ENCODE data around the gene PPP1R37. TPM values are rescaled to one million over a fixed set of nuclear protein-coding genes. Genes with fewer than 3 reads are reported as not detected.
A peak's percentile ranks its signal among the peaks of the same experiment; 100 is the strongest.

The PPP1R37 gene
- 17.2 and 30.5 TPM in 2 replicates for total RNA-seq (2014; rRNA removed; shearing (Covaris generic))

- DNase-seq (ENCODE audit: low read depth) = peak; percentile 98
These were observed at the start of gene PPP1R37 for GRCh38 chr19:45092747-45093678. PPP1R37 (plus strand) TSS chr19:45093179; CDS start chr19:45093326, 147 bp downstream.

DNA sequence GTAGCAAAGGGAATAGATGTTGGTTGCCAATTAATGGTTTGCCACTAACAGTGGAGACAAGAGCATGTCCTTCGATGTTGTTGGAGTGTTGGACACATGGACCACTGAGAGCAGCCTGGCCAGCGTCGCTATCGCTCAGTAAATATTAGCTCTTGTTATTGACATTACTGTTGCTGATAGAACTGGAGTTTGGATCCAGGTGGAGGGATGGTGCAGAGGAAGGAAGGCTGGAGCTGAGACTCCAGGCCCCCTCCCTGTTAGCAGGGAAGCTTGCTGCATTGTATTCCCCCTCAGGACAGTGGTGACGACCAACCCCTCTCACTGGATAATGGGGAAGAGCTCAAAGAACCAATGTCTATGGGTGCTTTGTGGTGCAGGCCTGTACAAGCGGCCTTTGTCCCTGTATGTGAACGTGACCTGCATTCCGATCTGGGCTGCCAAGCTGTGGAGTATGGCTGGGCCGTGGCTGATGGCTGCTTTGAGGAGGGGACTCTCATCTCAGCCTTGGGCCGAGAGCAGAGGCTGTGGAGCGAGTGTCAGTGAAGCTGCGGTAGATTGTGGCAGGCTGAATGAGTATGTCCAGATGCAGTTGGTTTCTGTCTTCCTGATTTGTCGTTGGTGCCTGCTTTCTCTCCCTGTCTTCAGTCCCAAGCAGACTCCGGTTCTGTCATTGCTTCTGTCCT lies 47.2 kb upstream of the PPP1R37 start:
- DNase-seq (ENCODE audit: low read depth) = no peak

- DNase-seq (ENCODE audit: low read depth) = no peak
These were observed 46.6 kb upstream of the PPP1R37 start for GRCh38 chr19:45046355-45046754.

DNA sequence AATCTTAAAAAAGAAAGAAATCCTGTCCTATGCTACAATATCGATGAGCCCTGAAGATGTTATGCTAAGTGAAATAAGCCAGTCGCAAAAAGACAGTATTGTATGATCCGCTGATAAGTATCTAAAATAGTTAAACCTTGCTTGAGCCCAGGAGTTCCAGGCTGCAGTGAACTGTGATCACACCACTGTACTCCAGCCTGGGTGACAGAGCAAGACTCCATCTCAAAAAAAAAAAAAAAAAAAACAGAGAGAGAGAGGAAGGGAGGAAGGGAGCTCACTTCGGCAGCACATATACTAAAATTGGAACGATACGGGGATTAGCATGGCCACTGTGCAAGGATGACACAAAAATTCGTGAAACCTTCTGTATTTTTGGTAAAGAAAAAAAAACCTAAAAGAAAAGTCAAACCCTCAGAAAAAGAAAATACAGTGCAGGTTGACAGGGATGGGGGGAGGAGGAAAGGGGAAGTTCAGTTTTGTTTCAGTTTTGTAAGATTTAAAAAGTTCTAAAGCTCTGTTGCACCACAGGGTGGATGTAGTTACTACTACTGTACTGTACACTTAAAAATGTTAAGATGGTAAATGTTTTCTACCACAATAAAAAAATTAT lies 45.7 kb upstream of the PPP1R37 start:
- no peak for DNase-seq (ENCODE audit: low read depth)

DNA sequence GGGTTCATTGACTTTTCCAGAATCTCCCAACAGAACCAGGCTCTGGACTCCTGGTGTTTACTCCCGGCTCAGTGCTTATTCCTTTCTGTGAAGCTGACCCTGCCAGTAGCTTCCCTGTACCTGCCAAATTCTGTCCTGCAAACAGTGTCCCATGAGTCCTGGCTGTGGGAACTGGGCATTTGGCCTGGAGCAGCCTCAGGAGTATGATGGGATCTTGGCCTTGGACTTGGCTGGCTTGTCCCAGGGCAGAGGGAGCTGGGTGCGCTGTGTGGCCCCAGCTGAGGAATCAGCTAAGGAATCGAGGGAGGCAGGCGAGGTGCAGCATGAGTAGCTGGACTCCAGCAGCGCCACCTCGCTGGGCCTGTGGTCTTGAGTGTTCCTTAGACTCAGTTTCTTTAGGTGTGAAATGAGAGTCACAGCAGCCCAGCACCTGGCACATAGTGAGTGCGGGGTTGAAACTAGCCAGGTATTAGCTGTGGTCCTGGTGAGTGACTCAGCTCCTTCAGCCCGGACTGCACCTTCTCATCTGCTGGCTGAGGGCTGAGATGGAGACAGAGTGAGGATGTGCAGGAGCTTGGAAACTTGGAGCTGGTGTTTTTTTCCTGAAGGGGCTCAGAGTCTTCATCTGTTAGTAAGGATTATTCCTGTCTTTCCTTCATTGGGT lies 43.8 kb upstream of the PPP1R37 start:
- DNase-seq (ENCODE audit: low read depth) = no peak

DNA sequence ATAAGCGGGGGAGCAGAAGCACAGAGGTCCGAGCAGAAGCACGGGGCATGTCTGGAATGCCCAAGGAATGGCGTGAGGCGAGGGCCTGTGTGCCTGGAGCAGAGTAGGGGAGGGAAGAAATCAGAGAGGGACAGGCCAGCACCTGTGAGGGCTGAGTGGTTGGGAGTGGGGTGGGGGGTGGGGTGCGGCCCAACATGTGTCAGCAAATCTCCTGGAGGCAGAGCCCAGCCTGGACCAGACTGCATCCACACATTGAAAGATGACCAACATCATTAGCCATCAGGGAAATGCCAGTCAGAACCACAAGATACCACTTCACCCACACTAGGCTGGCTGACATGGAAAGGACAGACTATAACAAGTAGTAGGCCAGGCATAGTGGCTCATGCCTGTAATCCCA lies 42.9 kb upstream of the PPP1R37 start:
- DNase-seq (ENCODE audit: low read depth) = no peak

- DNase-seq (ENCODE audit: low read depth) = no peak
These were observed 40.9 kb upstream of the PPP1R37 start for GRCh38 chr19:45051929-45052579.

DNA sequence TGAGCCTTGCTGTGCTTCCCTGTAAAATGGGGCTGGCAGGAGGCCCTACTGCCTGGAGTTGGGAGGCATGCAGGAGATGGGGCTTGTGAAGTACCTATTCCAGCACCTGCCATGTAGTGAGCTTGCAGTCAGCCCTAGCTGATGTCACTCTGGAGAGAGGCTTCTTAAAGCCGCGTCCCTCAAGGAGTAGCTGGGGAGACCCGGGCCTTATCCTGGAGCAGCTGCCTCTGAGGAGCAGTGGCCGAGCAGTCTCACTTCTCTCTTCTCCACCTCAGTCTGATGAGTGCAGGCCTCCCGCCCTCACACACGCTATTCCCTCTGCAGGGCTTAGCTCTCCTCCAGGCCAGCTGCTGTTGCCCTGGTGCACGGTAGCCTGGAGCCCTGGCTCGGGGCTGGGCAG lies 36.1 kb upstream of the PPP1R37 start:
- no peak for DNase-seq (ENCODE audit: low read depth)

DNA sequence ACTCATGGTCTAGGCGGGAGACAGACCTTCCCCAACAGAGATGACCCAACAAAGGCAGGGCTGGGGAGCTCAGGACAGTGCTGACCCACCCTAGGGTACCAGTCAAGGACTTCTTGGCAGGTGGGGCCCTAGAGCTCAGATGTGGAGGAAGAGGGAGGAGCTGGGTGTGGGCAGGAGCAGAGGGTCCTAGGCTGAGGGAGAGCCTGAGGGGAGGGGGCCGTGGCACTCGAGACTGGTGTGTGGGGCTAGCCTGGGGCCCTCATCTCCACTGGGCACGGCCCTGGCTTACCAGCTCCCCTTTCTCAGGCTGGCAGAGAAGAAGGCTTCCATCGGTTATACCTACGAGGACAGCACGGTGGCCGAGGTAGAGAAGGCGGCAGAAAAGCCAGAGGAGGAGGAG lies 35.5 kb upstream of the PPP1R37 start:
- DNase-seq (ENCODE audit: low read depth) = no peak

DNA sequence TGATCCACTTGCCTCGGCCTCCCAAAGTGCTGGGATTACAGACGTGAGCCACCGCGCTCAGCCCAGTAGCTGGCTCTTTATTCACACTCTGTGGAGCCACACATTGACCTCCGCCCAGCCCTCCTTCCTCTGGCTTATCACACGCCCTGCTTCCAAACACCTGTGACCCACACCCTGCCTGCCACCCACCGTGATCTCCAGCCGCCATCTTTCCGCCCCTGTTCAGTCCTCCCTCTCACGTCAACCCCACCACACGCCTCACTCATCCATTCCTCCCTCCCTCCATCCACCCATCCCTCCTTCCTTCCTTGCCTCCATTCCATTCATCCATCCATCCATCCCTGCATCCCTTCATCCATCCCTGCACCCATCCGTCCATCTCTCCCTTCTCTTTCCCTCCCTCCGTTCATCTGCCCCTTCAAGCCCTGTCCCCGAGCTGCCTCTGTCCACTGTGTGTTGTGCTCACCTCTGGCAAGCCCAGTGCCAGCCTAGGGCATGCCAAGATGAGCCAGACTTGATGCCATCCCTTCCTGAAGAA lies 34.3 kb upstream of the PPP1R37 start:
- no peak for DNase-seq (ENCODE audit: low read depth)

GRCh38 chr19:45059258-45059965 lies 33.6 kb upstream of the PPP1R37 start:
- peak; percentile 65 for DNase-seq (ENCODE audit: low read depth)

DNA sequence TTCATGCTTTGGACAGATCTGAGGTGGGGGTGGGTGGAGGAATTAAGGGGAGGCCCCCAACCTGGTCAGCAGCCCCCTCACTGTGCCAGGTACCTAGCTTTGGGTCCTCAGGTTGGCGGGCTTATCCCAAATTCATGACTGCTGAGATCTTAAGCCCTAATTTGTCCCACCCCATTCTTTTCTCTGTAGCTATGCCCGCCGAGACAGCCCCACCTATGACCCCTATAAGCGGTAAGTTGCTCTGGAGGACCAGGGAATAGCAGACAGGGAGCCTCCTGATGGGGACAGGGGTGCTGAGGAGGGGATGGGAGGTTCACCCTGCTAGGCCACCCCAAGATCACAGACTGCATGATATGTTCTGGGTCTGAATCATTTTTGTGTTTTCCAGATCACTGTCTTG lies 31.0 kb upstream of the PPP1R37 start:
- DNase-seq (ENCODE audit: low read depth) = no peak

- no peak for DNase-seq (ENCODE audit: low read depth)
These were observed 28.9 kb upstream of the PPP1R37 start for GRCh38 chr19:45063851-45064801.

DNA sequence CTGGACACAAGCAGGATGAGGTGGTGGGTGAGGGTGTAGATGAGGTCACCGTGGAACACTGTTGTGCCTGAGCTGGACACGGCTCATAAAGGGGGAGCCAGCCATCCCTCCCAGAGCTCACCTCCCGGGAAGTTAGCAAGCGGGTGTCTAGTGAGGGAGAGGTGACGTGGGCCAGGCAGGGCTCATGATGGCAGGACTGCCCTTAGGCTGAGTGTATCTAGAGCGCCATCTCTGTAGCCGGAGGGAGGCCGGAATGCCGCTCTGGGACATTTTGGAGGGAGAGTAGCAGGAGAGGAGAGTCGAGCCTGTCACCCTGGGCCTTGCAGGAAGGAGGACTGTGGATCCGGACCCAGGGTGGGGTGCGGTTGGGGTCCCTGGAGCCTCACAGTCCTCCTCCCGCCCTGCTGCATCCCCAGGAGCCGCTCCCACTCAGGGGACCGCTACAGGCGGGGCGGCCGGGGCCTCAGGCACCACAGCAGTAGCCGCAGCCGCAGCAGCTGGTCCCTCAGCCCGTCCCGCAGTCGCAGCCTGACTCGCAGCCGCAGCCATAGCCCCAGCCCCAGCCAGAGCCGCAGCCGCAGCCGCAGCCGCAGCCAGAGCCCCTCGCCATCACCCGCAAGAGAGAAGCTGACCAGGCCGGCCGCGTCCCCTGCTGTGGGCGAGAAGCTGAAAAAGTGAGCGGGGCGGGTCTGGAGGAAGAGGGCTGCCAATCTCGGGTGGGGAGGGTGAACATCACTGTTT lies 25.9 kb upstream of the PPP1R37 start:
- DNase-seq (ENCODE audit: low read depth) = no peak

DNA sequence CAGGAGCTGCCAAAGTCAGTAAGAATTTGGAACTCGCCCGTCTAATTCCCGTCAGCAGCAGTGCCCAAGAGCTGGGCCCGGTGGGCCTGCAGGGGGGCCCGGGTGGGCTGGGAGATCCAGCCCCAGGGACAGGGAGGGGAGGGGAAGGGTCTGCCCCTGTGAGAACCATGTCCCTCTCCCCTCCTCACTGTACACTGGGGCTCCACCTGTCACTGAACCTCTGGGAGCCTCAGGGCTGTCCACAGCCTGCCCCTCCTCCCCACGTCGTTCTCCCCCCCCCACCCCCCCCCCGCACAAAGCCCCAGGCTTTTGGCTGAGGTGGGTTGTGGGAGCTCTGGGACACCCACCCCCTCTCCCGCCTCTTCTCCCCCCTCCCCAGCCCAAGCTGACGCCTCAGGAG lies 24.9 kb upstream of the PPP1R37 start:
- DNase-seq (ENCODE audit: low read depth) = no peak

GRCh38 chr19:45069056-45069455 lies 23.9 kb upstream of the PPP1R37 start:
- DNase-seq (ENCODE audit: low read depth) = peak; percentile 36

DNA sequence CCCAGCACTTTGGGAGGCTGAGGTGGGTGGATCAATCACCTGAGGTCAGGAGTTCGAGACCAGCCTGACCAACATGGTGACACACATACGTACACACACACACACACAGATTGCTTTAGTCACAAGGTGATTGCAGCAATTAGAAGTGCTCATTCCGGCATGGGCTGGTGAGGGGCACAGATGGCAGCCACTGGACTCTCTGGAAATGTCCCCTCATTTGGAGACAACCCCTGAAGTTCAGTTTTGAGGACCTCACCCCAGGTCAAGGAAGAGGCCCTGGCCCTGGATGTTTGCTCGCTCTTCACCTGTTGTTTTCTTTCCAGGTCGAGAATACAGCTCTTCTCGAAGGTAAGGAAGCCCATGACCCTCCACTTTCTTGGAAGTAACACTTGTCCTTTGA lies 22.8 kb upstream of the PPP1R37 start:
- DNase-seq (ENCODE audit: low read depth) = no peak

DNA sequence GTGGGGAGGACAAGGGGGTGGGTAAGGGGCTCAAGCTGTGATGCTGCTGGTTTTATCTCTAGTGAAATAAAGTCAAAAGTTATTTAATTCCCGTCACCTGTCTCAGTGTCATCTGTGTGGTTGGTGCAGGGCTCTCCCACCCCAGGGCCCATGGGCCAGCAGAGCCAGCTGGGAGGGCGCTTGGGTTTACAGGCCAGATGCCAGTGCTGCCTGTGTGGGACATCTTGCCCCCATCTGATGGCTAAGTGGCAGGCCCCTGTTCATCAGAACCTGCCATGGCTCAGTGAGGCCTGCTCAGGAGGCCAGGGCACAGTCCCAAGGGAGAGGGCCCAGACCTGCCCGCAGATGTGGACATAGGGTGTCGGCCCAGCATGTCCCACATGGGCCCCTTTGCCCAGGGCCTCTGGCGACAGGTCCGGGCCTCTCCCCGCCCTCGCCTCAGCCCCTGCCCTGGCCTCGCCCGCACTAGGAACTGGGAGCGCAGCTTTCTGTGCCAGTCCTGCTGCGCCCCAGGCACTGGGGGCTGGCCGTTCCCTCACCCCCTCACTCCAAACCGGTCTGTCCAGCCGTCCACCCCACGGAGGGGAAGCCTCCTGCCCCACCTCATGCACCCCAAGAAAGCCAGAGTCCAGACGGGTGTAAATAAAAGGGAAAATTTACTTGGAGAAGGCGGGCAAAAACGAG lies 22.0 kb upstream of the PPP1R37 start:
- DNase-seq (ENCODE audit: low read depth) = no peak

Data from RPMI7951 (cell line).